ENCODE data around the gene IGFL2. TPM values are rescaled to one million over a fixed set of nuclear protein-coding genes. Genes with fewer than 3 reads are reported as not detected.

Gene IGFL2
- total and polyA plus RNA-seq, 2 of the 4 experiments (the other 2 are of a cell fraction): not detected

- in situ Hi-C loops (cut with MboI; ENCODE audit: low sequenced_read_pairs): no loop called here
Observed at GRCh38 chr19:46201454-46202310, 53.6 kb downstream of the IGFL2 start.

More at GRCh38 chr19:46201454-46202310, 53.6 kb downstream of the IGFL2 start:
- 0 out of 2 replicates have a peak, but pooled peaks cover 4% of the 10 kb centered on the region for H4K20me1 ChIP-seq (ENCODE audit: insufficient read depth, low read length)
- H3K27me3 ChIP-seq (ENCODE audit: control insufficient read depth, insufficient read depth, low read length): peaks cover 46% of the 10 kb centered on the region
- no peak overlapping the region for H2AFZ ChIP-seq (replicated peaks; ENCODE audit: low read length, poor library complexity)
- H4K91ac ChIP-seq (ENCODE audit: insufficient read depth, low read depth, low read length): no peak overlapping the region
- no peak overlapping the region for H3K4ac ChIP-seq (ENCODE audit: low read depth, low read length)
- no peak overlapping the region for H3K27ac ChIP-seq (ENCODE audit: insufficient read depth, low read length)
- no peak overlapping the region for H3K56ac ChIP-seq (ENCODE audit: extremely low read depth, insufficient read depth, low read length)
- POLR2A ChIA-PET (ENCODE audit: unreplicated experiment): no interaction called here
- H3K79me1 ChIP-seq (ENCODE audit: low read depth in 1 of 2, low read length in 2 of 2): no peaks in the 10 kb centered on the region
- no peak overlapping the region for H3K14ac ChIP-seq (replicated peaks; ENCODE audit: low read depth, low read length)
- no peak overlapping the region for H4K8ac ChIP-seq (ENCODE audit: low read depth in 2 of 2, low read length in 2 of 2)
- no peak overlapping the region for H2BK15ac ChIP-seq (ENCODE audit: low read depth, low read length)
- no peaks in the 10 kb centered on the region for H3K9me1 ChIP-seq (ENCODE audit: insufficient read depth, low read length)
- BruUV-seq (replicated peaks): no TSS peak
- H2BK20ac ChIP-seq (ENCODE audit: low read depth, low read length): no peak overlapping the region
- H2AK9ac ChIP-seq (replicated peaks; ENCODE audit: low read depth, low read length, poor library complexity): no peak overlapping the region
- DNase-seq (no peak), ATAC-seq (ENCODE audit: low read depth) (no peak)
- no peaks in the 10 kb centered on the region for H3K36me3 ChIP-seq (ENCODE audit: control insufficient read depth, insufficient read depth, low read length)
- dilution Hi-C loops (cut with HindIII; ENCODE audit: low sequenced_read_pairs, unreplicated experiment): no loop called here
- H2AK5ac ChIP-seq (ENCODE audit: low read depth, low read length): no peak overlapping the region
- H3K4me1 ChIP-seq (ENCODE audit: control insufficient read depth, insufficient read depth, low read length): no peaks in the 10 kb centered on the region
- H3K4me3 ChIP-seq (ENCODE audit: insufficient read depth, low read depth, low read length): no peak overlapping the region
- no peak overlapping the region for H4K5ac ChIP-seq (ENCODE audit: low read depth, low read length)
- CTCF ChIA-PET: no interaction called here
- H3K23ac ChIP-seq (ENCODE audit: low read depth, low read length): no peak overlapping the region
- no peak overlapping the region for H3K4me2 ChIP-seq (ENCODE audit: low read depth, low read length)
- no peak overlapping the region for H2BK120ac ChIP-seq (ENCODE audit: low read depth, low read length)
- no peak overlapping the region for H2BK5ac ChIP-seq (ENCODE audit: low read depth, low read length, poor library complexity, severe bottlenecking)
- WGBS, 2 experiments (ENCODE audit: extremely low coverage in 2 of 2, insufficient read length in 1 of 2): 49% methylated on average over 8 of the region's 16 CpGs; no CpG with 5 or more reads in 1 of the 2 experiments
- intact Hi-C loops (cut with micrococcal nuclease): no loop called here
- TF ChIP-seq SMC3 (IDR thresholded peaks at IDR 0.05; ENCODE audit: low read depth, low read length) (no peak), RFX5 (IDR thresholded peaks at IDR 0.05; ENCODE audit: low read depth, low read length) (no peak), CHD1 (IDR thresholded peaks at IDR 0.05; ENCODE audit: low read depth, low read length) (no peak), ELK1 (IDR thresholded peaks at IDR 0.05; ENCODE audit: borderline replicate concordance, low read depth, low read length) (no peak), CEBPB (IDR thresholded peaks at IDR 0.05; ENCODE audit: low read depth, low read length) (no peak), MAZ (IDR thresholded peaks at IDR 0.05; ENCODE audit: borderline replicate concordance, low read depth, low read length) (no peak), CTCF (conservative IDR thresholded peaks at IDR 0.05; ENCODE audit: low read depth, low read length) (no peak), RAD21 (IDR thresholded peaks at IDR 0.05; ENCODE audit: low read length) (no peak)
- 0 out of 2 replicates have a peak, but pooled peaks cover 2% of the 10 kb centered on the region for H3K9me3 ChIP-seq (ENCODE audit: control insufficient read depth, insufficient read depth, low read length)
- no peak overlapping the region for H3K18ac ChIP-seq (ENCODE audit: low read depth, low read length)
- H3K9ac ChIP-seq (ENCODE audit: low read depth, low read length): no peak overlapping the region

Data from IMR-90 (cell line).